NCI-H748 (cell line): Measurements from ENCODE around the gene DENND4A.
"Not testable (repeated sequence)": the region's sequence is repeated elsewhere in the genome, so short reads cannot be mapped to it uniquely, and the experiment has no call there.

Experiments used
- DNase-seq: peaks from one replicate; lab custom pipeline; 2025; ENCODE audit not compliant: unreplicated experiment; lab: John Stamatoyannopoulos, UW

DENND4A gene

DNA sequence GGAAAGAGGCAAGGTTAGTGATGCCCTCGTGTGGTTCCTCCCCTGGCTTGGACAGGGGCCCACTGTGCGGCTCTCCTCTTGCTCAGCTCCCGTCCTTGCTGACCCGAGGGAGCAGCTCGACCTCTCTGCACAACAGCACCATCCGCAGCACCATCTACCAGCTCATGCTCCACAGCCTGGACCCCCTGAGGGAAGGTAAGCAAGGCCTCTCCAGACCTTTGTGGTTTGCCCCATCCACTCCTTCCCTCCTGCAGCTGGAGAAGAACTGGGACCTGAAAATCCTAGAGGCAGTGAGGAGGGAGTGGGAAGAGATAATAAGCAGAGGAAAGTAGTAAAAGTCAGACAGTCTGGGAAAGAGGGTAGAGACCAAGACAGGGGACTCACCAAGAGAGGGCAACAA lies 152.6 kb downstream of the DENND4A start:
- no peak for DNase-seq

DNA sequence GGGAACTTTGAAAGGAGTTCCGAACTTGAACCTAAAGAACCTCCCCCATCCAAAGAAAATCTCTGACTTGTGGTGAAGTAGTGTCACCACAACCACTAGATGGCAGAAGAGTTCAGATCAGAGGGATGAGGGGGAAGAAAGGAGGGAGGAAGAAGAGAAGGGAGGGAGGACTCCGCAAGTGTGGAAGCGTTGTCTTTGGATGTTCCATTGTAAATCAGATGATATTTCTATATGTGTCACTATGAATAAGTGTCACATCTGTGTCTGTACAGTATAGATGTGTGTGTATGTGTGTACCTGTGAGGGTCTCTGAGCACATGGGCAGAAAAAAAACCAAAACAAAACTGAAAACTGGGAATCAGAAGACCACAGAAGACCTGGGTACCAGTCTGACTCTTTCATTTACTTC lies 153.4 kb downstream of the DENND4A start:
- DNase-seq = peak; percentile 66

DNA sequence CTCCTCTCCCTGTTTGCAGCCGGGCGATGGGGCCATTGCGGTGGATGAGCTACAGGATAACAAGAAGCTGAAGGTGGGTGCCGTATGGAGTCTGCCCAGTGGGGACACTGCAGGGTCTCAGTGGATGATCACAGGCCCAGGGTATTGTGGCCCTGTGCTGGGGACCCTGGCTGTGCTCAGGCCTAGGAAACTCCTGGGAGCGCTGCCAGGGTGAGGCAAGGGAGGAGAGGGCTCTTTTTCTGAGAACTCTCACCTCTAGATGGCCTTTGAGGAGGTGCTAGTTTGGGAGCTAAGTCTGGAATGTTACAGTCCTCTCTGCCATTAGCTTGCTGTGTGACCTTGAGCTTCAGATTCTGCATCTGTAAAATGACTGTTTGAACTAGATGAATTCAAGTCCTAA lies 154.0 kb downstream of the DENND4A start:
- DNase-seq = no peak

DNA sequence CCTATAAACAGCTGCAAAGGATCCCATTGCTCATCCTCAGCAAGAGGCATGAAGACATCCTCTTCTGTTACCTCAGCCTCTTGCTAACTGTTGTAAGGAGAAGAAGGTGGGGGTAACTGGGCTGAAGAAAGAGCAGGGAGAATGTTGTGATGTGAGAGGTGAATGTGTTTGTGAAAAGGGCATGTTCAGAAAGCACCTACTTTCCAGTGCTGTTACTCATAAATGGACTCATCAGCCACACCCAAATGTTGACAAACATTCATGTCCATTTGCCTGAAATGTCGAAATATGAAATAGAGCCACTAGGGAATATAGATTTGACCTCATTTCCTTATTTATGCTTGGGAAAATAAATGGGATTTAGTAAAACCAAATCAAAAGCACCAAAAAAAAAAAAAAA lies 157.7 kb downstream of the DENND4A start:
- no peak for DNase-seq

DNA sequence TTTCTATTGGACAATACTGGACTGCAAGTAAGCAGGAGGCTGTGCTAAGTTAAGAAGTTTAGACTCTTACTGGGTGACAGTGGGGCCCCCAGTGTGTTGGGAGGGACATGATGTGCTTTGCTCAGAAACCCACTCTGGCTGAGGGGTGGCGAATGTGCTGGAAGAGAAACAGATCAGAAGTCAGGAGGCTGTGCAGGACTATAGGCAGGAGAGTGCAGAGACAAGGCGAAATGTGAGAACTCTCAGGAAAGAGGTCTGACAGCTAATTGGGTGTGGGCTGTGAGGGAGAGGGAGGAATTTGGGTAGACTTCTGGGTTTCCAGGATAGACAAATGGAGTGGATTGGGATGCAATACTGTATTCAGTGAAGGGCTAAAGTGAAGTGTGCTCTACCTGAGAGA lies 158.3 kb downstream of the DENND4A start:
- DNase-seq = no peak

DNA sequence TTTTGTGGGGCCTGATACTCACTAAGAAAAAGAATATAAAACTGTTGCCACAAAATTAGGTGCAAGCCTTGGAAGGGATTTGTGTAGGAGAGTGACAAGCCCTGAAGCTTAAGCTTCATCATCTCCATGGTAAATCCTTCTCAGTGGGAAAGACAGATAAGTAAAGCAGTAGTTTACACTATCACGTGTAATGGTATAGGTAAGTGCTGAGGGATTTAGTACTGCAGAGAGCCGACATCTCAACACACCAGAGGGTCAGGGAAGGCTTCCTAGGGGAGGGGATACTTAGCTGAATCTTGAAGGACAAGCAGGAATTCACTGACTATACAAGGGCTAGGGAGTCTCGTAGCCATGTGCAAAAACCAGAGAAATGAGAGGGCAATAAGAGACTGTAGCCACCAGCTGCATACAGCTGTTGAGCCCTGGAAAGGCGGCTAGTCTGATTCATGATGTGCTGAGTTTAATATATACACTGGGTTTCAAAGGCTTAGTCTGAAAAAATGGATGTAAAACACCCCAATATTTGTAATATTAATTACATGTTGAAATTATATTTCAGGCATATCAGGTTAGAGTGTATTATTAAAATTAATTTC lies 159.2 kb downstream of the DENND4A start:
- DNase-seq = no peak

DNA sequence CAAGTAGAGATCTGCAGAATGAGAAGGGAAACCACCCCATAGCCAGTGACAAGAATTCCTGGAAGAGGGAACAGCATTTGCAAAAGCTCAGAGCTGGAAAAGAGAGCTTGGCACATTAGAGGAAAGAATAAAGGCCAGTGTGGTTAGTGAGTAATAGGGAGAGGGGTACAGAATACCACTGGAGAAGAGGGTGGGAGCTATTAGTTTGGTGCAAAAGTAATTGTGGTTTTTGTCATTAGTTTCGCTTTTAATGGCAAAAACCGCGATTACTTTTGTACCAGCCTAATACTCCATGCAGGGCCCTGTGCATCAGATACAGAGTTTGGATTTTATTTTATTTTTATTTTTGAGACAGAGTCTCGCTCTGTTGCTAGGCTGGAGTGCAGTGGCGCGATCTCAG lies 160.6 kb downstream of the DENND4A start:
- DNase-seq = no peak

DNA sequence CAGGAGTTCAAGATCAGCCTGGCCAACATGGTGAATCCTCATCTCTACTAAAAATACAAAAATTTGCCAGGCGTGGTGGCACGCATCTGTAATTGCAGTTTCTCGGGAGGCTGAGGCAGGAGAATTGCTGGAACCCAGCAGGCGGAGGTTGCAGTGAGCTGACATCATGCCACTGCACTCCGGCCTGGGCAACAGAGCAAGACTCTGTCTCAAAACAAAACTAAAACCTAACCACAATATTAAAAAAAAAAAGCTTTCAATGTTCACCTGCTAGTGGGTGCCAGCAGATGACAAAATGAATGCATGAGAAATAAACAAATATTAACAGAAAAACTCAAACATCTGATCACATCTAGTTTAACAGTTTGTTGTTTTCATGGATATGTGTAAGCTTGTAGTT lies 161.3 kb downstream of the DENND4A start:
- no peak for DNase-seq

DNA sequence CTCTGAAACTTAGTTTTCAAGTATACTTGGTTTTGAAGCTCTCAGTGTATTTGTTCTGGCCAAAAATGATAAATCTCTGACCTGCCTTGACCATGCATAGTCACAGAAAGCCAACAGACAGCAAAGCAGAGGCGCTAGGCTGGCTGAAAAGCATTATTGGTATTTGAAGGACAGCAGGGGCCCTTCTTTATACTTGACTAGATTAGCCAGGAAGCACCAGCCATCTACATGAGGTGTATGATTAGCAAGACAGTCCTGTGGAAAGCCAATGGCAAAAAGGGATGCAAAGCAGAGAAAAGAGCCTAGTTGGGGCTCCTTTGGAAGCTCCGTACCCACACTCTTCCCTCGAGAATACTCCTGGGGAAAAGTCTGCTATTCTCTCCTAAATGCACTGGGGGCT lies 162.5 kb downstream of the DENND4A start:
- DNase-seq = no peak

DNA sequence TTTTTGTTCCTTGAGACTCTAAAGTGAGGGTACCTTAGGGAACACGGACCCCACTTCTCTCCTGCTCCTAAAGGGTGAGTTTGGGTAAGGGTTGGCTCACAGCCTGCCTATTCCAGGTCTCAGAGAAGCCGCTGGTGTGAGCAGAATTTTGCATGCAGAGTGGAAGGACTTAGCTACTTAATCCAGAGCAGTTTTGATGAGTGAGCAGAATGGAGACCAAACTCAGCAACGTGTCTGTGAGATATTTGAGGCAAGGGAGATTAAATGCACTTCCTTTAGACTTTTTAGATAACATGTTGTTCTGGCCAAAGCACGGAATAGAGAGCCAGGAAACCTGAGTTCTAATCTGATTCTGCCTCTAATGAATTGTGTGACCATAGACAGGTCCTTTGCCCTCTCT lies 165.2 kb downstream of the DENND4A start:
- DNase-seq = no peak

DNA sequence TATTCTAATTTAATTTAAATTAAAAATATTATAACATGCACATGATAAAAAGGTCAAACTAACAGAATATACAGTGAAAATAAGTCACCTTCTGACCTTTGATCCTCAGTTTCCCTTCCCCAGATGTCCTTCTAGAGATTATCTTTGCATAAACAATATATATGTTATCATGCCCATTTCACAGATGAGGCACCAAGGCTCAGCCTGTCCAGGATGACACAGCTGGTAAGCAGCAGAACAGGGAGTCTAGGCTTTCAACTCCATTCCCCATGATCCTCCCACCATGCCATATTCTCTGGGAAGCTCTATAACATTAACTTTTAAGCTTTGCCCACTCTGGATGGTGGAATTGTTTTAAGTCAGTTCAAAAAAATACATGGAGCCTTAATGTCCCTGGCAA lies 169.0 kb downstream of the DENND4A start:
- no peak for DNase-seq

DNA sequence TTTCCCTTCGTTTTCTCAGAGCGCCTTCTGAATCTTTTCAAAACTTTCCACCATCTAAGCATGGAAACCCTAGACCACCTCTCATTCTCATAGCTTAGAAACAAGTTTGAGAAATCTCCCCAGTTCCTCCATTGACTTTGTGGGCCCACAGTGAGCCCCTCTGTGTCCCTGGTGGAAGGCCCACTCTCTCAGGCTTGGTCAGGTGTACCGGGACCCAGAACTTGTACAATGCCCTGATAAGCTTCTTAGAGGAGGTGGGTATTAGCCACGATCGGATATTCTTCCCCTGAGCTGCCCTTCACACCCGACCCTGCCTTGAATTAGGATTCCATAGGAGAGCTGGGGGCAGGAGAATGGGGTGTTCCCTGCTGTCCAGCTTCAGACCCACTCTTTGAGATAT lies 170.5 kb downstream of the DENND4A start, which contains the start of gene SLC24A1:
Gene SLC24A1, plus strand, starts transcription at position 301 of the 400 bp plus-strand sequence. CDS start 2,143 bp downstream, outside the sequence.
- DNase-seq = no peak

DNA sequence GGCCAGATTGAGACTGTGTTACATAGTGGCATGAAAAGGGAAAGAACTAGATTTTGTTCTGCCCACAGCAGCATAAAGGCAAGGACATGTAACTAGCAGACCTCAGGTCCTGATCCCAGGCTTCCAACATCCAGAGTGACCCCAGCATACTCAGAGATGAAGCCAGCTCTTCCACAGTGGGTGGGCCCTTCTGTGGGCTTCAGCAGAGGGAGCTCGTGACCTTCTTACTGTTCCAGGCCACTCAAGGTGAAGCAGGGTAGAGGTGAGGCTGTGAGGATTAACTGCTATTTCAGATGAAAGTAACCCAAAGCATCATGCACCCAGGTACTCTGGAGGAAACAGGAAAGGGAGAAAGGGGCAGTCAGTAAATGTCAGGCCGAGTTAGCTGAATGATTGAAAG lies 171.3 kb downstream of the DENND4A start:
- no peak for DNase-seq

DNA sequence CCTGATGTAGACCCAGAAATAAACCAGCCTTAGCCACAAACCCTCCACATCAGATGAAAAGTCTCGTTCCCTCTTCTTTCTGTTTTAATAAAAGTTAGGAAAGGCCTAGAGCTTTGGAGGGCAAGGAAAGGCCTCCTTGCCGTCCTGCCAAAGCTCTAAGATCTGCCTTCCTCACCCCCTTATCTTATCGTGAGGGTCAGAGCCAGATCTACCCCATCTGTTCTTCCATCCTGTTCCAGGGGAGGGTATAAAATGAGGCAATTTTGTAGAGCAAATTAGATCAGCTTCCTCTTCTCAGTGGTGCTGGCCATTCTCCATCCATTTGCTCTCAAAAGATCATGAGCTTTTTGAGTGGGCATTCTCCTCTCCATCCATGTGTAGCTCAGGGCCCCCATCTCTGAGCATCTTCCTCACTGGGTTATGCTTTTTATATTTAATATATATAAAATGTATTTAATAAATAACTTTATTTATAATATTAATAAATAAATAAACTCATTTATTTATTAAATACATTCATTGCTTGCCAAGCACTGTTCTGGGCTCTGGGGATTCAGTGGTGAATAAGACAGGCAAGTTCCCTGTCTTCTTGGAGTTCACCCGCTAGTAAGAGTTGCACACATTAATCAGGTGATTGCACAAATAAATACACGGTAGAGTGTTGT lies 172.3 kb downstream of the DENND4A start:
- no peak for DNase-seq

DNA sequence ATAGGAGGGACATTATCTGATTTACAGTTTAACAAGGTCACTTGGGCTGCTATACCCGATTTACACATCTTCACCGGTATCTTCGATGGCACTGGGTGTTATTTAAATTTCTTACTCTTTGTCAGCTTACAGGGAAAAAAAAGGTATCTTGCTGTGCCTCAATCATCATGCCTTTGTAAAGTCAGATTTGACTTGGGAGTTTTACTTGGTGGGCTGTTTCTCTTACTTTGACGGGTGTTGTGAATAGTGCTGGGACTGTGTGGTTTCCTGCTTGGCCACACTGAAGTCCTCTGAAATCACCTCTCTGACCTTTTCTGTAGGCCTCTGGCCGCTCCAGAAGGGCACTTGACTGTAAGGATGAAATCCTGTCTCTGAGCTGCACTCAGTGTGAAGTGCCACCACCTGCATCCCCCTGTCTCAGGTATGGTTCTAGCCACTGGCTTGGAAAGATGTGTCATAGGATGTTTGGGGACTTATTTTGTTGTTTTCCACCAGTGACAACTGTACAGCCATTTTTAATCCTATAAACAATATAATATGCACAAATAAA lies 173.5 kb downstream of the DENND4A start:
- DNase-seq = no peak

DNA sequence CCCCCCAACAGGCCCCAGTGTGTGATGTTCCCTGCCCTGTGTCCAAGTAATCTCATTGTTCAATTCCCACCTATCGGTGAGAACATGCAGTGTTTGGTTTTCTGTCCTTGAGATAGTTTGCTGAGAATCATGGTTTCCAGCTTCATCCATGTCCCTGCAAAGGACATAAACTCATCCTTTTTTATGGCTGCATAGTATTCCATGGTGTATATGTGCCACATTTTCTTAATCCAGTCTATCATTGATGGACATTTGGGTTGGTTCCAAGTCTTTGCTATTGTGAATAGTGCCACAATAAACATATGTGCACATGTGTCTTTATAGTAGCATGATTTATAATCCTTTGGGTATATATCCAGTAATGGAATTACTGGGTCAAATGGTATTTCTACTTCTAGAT lies 176.2 kb downstream of the DENND4A start:
- not testable (repeated sequence) for DNase-seq

DNA sequence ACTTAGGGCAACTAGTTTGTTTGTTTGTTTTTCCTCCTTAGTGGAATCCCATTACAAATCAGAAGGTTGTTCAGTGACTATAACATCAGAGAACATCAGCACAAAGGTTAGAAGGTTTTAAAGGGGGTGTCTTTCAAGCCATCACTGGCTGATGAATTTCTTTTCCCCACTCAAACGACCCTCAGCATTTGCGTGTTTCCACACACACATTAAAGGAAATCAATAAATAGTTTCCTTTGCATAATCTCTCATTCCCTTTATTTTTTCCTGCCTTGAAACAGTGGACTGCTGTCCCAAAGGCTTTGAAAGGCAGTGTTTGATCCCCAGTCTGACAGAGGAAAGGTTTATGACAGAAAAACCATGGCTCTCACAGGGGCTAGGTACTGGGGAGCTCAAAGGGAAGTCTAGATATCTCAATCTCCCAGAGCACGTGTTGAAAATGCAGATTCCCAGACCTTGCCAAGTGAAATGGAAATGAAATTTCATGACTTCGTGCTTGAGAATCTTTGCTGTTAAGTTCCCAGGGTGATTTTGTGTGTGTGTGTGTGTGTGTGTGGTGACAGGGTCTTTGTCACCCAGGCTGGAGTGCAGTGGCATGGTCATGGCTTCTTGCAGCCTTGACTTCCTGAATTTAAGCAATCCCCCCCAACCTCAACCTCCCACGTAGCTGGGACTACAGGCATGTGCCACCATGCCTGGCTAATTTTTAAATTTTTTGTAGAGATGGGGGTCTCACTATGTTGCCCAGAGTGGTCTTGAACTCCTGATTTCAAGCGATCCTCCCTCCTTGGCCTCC lies 178.9 kb downstream of the DENND4A start:
- no peak for DNase-seq

DNA sequence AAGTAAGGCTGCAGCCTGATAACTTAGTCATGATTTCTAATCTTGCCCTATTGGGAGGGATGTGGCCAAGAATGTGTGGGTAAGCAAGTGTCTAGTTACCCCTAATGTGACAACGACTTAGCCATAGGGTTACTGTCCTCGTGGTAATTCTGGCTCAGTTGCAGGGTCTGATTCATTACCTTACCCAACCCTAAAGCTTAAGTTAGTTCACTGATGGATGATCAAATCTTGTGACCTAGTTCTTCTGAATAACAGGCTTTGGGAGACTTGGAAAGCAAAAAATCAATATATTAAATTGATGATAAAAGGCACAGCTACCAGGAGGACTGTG lies 179.5 kb downstream of the DENND4A start:
- no peak for DNase-seq

DNA sequence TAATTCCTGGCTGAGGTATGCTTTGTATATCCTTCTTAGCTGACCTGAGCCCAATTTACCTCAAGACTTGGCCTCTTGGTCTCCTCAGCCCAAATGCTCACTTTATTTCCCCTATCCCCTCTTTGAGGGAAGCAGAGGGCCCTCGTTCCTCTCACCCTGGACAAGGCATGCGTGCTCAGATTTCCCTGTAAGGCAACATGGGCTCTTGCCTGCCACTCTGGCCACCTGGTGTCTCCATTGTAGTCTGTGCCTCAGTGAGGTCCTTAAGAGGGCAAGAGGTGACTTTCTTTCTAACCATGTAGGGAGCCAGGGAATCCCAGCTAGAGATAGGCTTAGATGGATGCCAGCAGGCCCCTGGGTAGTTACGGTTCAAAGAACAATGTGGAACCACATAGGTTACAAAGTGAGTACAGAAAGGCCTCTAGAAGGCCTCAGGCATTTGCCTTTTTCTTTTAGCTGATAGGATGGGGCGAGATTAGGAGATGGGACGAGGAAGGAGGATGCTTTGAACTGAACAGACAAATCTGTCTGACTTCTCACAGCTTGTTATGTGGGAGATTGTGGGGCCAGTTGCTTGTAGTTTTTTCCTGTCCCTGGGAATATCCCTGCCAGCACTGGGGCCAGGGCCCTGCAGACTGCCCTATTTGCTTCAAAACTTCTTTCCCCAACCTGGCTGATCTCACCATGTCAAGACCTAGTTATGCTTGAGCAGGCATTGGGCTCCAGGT lies 180.0 kb downstream of the DENND4A start:
- DNase-seq = no peak

DNA sequence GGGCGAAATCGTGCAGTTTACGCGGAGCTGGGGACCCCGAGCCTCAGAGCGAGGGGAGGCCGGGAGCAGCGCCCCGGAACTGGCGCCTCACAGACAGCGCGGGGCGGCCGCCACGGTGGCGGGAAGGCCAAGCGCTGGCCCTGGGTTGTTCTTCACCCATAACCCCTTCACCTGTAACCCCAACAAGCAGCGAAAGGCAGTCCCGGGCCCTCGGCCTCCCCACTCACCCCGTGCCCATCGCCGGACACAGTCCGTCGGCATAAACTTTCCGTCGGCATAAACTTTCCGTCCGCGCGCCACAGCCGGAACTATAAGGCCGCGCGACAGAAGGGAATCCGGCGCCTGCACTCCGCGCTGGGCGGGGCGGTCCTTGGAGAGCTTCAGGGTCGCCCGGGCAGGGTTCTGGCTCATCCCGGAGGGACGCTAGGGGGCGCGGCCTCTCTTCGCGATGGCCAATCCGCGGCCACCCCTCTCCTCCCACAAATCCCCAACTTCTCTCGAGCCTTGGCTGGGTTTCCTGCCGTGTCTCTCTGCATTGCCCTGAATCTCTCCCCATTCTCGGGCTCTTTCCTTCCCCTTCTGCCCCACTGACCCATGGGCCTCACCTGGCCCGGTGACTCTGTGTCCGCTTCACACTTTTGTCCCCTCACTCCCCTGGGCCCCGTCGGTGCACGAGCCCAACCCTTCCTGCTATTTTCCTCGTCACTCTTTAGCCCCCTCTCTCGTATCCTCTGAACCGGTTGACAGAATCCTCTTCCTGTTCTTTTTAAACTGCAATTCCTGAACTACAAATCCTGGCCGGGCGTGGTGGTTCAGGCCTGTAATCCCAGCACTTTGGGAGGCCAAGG lies 181.0 kb downstream of the DENND4A start, which contains the start of gene INTS14:
Gene INTS14, minus strand, starts transcription at position 261 of the 848 bp plus-strand sequence. CDS start 3,751 bp downstream, outside the sequence.
- peak; percentile 94 for DNase-seq
